ENCODE results near the gene CFHR4. TPM values are rescaled to one million over a fixed set of nuclear protein-coding genes. Genes with fewer than 3 reads are reported as not detected.
"Not testable (repeated sequence)": the region's sequence is repeated elsewhere in the genome, so short reads cannot be mapped to it uniquely, and the experiment has no call there.

The CFHR4 gene
- total RNA-seq, 1 experiment from 2014 or later = not detected

GRCh38 chr1:196933531-196934189, 45.8 kb downstream of the CFHR4 start:
- no peak overlapping the region for H3T11ph ChIP-seq (ENCODE audit: low read length)
- no peaks in the 10 kb centered on the region; a peak in 1 of 5 replicates for H3K9me3 Mint-ChIP-seq
- no peaks in the 10 kb centered on the region for H3K9me3 ChIP-seq (ENCODE audit: control insufficient read depth, low read depth, low read length)
- no peaks in the 10 kb centered on the region for H3K79me2 ChIP-seq (ENCODE audit: insufficient read depth, low read length)
- H3K27me3 Mint-ChIP-seq (ENCODE audit: low read depth) = no peaks in the 10 kb centered on the region
- H3K18ac ChIP-seq (ENCODE audit: insufficient read length, low read depth, low read length) = no peak overlapping the region
- H2BK20ac ChIP-seq (ENCODE audit: low read depth, low read length, poor library complexity, severe bottlenecking) = no peak overlapping the region
- no peak overlapping the region for H3K56ac ChIP-seq (ENCODE audit: insufficient read length, low read depth, low read length)
- no peak overlapping the region for H3K4ac ChIP-seq (ENCODE audit: low read depth, low read length)
- no peak overlapping the region for H3K27ac Mint-ChIP-seq
- WGBS (ENCODE audit: extremely low coverage, insufficient read length, low lambda C conversion rate) = no CpG with 5 or more reads among the region's 32 CpGs
- no peak overlapping the region for H2BK12ac ChIP-seq (ENCODE audit: insufficient read length, low read depth, low read length)
- no peak overlapping the region for H4K8ac ChIP-seq (replicated peaks; ENCODE audit: insufficient read length, low read depth, low read length)
- H3K79me1 ChIP-seq (ENCODE audit: insufficient read depth, low read depth, low read length, poor library complexity, severe bottlenecking) = no peaks in the 10 kb centered on the region
- H4K20me1 ChIP-seq (ENCODE audit: control insufficient read depth, insufficient read depth, insufficient read length) = no peaks in the 10 kb centered on the region
- H2BK15ac ChIP-seq (ENCODE audit: low read depth, low read length) = no peak overlapping the region
- H3K23me2 ChIP-seq (ENCODE audit: insufficient read length, low read depth, low read length, poor library complexity, severe bottlenecking) = no peaks in the 10 kb centered on the region
- no peaks in the 10 kb centered on the region for H3K36me3 Mint-ChIP-seq (ENCODE audit: insufficient read depth in 1 of 3, low read depth in 3 of 3)
- no peak overlapping the region for H3K4me3 Mint-ChIP-seq
- H3K14ac ChIP-seq (ENCODE audit: insufficient read depth, low read length) = no peak overlapping the region
- H3K4me1 Mint-ChIP-seq = no peaks in the 10 kb centered on the region
- H2AK5ac ChIP-seq (ENCODE audit: insufficient read length, low read length) = no peak overlapping the region
- H2AFZ ChIP-seq (ENCODE audit: low read length) = no peak overlapping the region
- no peaks in the 10 kb centered on the region for H3K27me3 ChIP-seq (ENCODE audit: insufficient read depth, low read length)
- DNase-seq = peak; percentile 60
- no peak overlapping the region for H4K91ac ChIP-seq (ENCODE audit: insufficient read length, low read depth, low read length)
- H3K27ac ChIP-seq (ENCODE audit: insufficient read length, low read depth, low read length) = no peak overlapping the region
- no peak overlapping the region for H2BK5ac ChIP-seq (ENCODE audit: insufficient read length, low read length)
- H3K4me2 ChIP-seq (ENCODE audit: insufficient read depth, insufficient read length, low read length) = no peak overlapping the region
- H3K9ac ChIP-seq (ENCODE audit: extremely low read depth, insufficient read length, low read length) = no peak overlapping the region
- H3K4me1 ChIP-seq (ENCODE audit: insufficient read depth, low read length) = no peaks in the 10 kb centered on the region
- no peak overlapping the region for H2BK120ac ChIP-seq (ENCODE audit: low read depth, low read length, poor library complexity, severe bottlenecking)
- no peak overlapping the region for H3K23ac ChIP-seq (ENCODE audit: insufficient read length, low read depth, low read length)
- no peak overlapping the region for H4K5ac ChIP-seq (ENCODE audit: insufficient read length, low read depth, low read length)
- TF ChIP-seq CTCF (conservative IDR thresholded peaks at IDR 0.05) = peak; percentile 52; the same call in 2 of the 3 replicates

- H2AFZ ChIP-seq (ENCODE audit: low read length); H3K36me3 Mint-ChIP-seq (ENCODE audit: insufficient read depth in 1 of 3, low read depth in 3 of 3): not testable (repeated sequence)
- peak; percentile 37 for DNase-seq
These were observed 53.6 kb downstream of the CFHR4 start for GRCh38 chr1:196941474-196941873.

More at GRCh38 chr1:196941474-196941873, 53.6 kb downstream of the CFHR4 start:
- not testable (repeated sequence) for H3K27me3 Mint-ChIP-seq (ENCODE audit: low read depth); H3K23me2 ChIP-seq (ENCODE audit: insufficient read length, low read depth, low read length, poor library complexity, severe bottlenecking); H3K14ac ChIP-seq (ENCODE audit: insufficient read depth, low read length); H3T11ph ChIP-seq (ENCODE audit: low read length); H4K91ac ChIP-seq (ENCODE audit: insufficient read length, low read depth, low read length); H3K56ac ChIP-seq (ENCODE audit: insufficient read length, low read depth, low read length); H2BK12ac ChIP-seq (ENCODE audit: insufficient read length, low read depth, low read length); H2BK20ac ChIP-seq (ENCODE audit: low read depth, low read length, poor library complexity, severe bottlenecking); H3K18ac ChIP-seq (ENCODE audit: insufficient read length, low read depth, low read length); H3K79me1 ChIP-seq (ENCODE audit: insufficient read depth, low read depth, low read length, poor library complexity, severe bottlenecking); H3K9me3 ChIP-seq (ENCODE audit: control insufficient read depth, low read depth, low read length); H3K27me3 ChIP-seq (ENCODE audit: insufficient read depth, low read length); H3K9ac ChIP-seq (ENCODE audit: extremely low read depth, insufficient read length, low read length); H3K79me2 ChIP-seq (ENCODE audit: insufficient read depth, low read length); H3K27ac ChIP-seq (ENCODE audit: insufficient read length, low read depth, low read length); H3K4me1 ChIP-seq (ENCODE audit: insufficient read depth, low read length); H2BK120ac ChIP-seq (ENCODE audit: low read depth, low read length, poor library complexity, severe bottlenecking); H3K4me2 ChIP-seq (ENCODE audit: insufficient read depth, insufficient read length, low read length); H4K8ac ChIP-seq (replicated peaks; ENCODE audit: insufficient read length, low read depth, low read length); H3K4ac ChIP-seq (ENCODE audit: low read depth, low read length); H4K5ac ChIP-seq (ENCODE audit: insufficient read length, low read depth, low read length); H2BK5ac ChIP-seq (ENCODE audit: insufficient read length, low read length); H4K20me1 ChIP-seq (ENCODE audit: control insufficient read depth, insufficient read depth, insufficient read length); H2AK5ac ChIP-seq (ENCODE audit: insufficient read length, low read length); H3K4me3 Mint-ChIP-seq; H3K23ac ChIP-seq (ENCODE audit: insufficient read length, low read depth, low read length); H3K9me3 Mint-ChIP-seq; H3K4me1 Mint-ChIP-seq; H2BK15ac ChIP-seq (ENCODE audit: low read depth, low read length); H3K27ac Mint-ChIP-seq
- no CpG with 5 or more reads among the region's 6 CpGs for WGBS (ENCODE audit: extremely low coverage, insufficient read length, low lambda C conversion rate)
